CD4-positive, alpha-beta T cell (primary cell): ENCODE data around the gene HORMAD2. TPM values are rescaled to one million over a fixed set of nuclear protein-coding genes. Genes with fewer than 3 reads are reported as not detected.

Experiments
- ATAC-seq: fragments of 200-7000 bp; cut with Tn5 transposase; one replicate; pipeline ENCODE4 v1.10.0; 2022; ENCODE audit warnings: mild to moderate bottlenecking; ENCODE audit not compliant: poor library complexity
- CTCF ChIA-PET: fragments of 350-600 bp; sonication (Branson Sonifier 250); formaldehyde crosslinking; loops from one replicate; lab custom pipeline; 2021; ENCODE audit warnings: antibody characterized with exemption, inconsistent platforms; lab: Charles Lee
- POLR2A ChIA-PET: fragments of 350-600 bp; sonication (Branson Sonifier 250); formaldehyde crosslinking; loops from one replicate; lab custom pipeline; 2021; ENCODE audit warnings: antibody characterized with exemption, inconsistent platforms; lab: Charles Lee
- DNase-seq, 14 experiments: peaks; one replicate each; pipeline ENCODE4 v3.0.0-alpha.2; 2013 to 2020; ENCODE audit warnings: mixed read lengths in 2 of 14
- H3K27ac ChIP-seq, 2 donors: one replicate each; pipeline versions ENCODE4 v1.5.1 to v1.7.0; 2013; ENCODE audit warnings: low read length in 2 of 2, low read depth in 1 of 2, mild to moderate bottlenecking in 1 of 2
- H3K27me3 ChIP-seq, 2 experiments: 1 replicate in 1 of 2; 2 replicates in 1 of 2; pipeline versions ENCODE4 v1.6.1 to v1.7.0; 2013; ENCODE audit warnings: low read length in 2 of 2, control low read depth in 1 of 2, mild to moderate bottlenecking in 1 of 2, moderate library complexity in 1 of 2; ENCODE audit not compliant: insufficient read depth in 2 of 2, control insufficient read depth in 1 of 2
- H3K36me3 ChIP-seq: one replicate; pipeline ENCODE4 v1.6.1; 2013; ENCODE audit warnings: low read length, control low read depth; ENCODE audit not compliant: insufficient read depth
- H3K4me1 ChIP-seq: one replicate; pipeline ENCODE4 v1.6.1; 2013; ENCODE audit warnings: low read length, control low read depth; ENCODE audit not compliant: insufficient read depth
- H3K4me3 ChIP-seq: one replicate; pipeline ENCODE4 v1.5.1; 2013; ENCODE audit warnings: mild to moderate bottlenecking, low read length, moderate library complexity
- H3K9me3 ChIP-seq, 2 experiments: 1 replicate in 1 of 2; 2 replicates in 1 of 2; pipeline versions ENCODE4 v1.6.1 to v1.7.0; 2013; ENCODE audit warnings: low read length in 2 of 2, mild to moderate bottlenecking in 2 of 2, control low read depth in 1 of 2, moderate library complexity in 1 of 2; ENCODE audit not compliant: control insufficient read depth in 1 of 2, insufficient read depth in 1 of 2
- H3K27ac Mint-ChIP-seq: one replicate; pipeline ENCODE4 v1.8.0; 2020; ENCODE audit warnings: mixed read lengths
- H3K27me3 Mint-ChIP-seq: one replicate; pipeline ENCODE4 v1.8.0; 2021; ENCODE audit warnings: mixed read lengths
- H3K36me3 Mint-ChIP-seq: one replicate; pipeline ENCODE4 v1.8.0; 2021; ENCODE audit warnings: low read depth, mixed read lengths
- H3K4me1 Mint-ChIP-seq: one replicate; pipeline ENCODE4 v1.8.0; 2021; ENCODE audit warnings: low read depth, mixed read lengths
- H3K4me3 Mint-ChIP-seq: one replicate; pipeline ENCODE4 v1.8.0; 2020; ENCODE audit warnings: mild to moderate bottlenecking, mixed read lengths
- H3K9me3 Mint-ChIP-seq: one replicate; pipeline ENCODE4 v1.8.0; 2020; ENCODE audit warnings: mixed read lengths
- intact Hi-C, 2 experiments: fragments of 100-400 bp; cut with DNase I in 1 of 2; cut with micrococcal nuclease in 1 of 2; formaldehyde crosslinking; loops; one replicate each; pipeline versions ENCODE4 v1.15.1 to v1.9.0; 2023 to 2025; cut with DNase I, micrococcal nuclease
- total RNA-seq, 174 experiments: library from RNA in 2 of 174; stranded (reverse) in 2 of 174; gene quantifications; one replicate each; pipeline ENCODE4 v1.2.3 and lab custom pipeline; 2021 to 2026
- TF ChIP-seq, protein P1 (sequence below): fragments of 200-600 bp; IDR thresholded peaks from one replicate; pipeline ENCODE4 v1.8.0; 2022; ENCODE audit warnings: antibody characterized with exemption, mild to moderate bottlenecking

The HORMAD2 gene
- total RNA-seq, 2 experiments from 2014 or later: not detected

GRCh38 chr22:30158277-30158676 is 78.0 kb downstream of the HORMAD2 start:
- no peaks in the 10 kb centered on the region for H3K27me3 ChIP-seq
- Mint-ChIP-seq H3K36me3 (no peaks in the 10 kb centered on the region), H3K27me3 (no peaks in the 10 kb centered on the region), H3K4me3 (no peak overlapping the region), H3K27ac (no peak overlapping the region), H3K4me1 (peaks cover 9% of the 10 kb centered on the region), H3K9me3 (no peaks in the 10 kb centered on the region)
- TF ChIP-seq, protein P1, sequence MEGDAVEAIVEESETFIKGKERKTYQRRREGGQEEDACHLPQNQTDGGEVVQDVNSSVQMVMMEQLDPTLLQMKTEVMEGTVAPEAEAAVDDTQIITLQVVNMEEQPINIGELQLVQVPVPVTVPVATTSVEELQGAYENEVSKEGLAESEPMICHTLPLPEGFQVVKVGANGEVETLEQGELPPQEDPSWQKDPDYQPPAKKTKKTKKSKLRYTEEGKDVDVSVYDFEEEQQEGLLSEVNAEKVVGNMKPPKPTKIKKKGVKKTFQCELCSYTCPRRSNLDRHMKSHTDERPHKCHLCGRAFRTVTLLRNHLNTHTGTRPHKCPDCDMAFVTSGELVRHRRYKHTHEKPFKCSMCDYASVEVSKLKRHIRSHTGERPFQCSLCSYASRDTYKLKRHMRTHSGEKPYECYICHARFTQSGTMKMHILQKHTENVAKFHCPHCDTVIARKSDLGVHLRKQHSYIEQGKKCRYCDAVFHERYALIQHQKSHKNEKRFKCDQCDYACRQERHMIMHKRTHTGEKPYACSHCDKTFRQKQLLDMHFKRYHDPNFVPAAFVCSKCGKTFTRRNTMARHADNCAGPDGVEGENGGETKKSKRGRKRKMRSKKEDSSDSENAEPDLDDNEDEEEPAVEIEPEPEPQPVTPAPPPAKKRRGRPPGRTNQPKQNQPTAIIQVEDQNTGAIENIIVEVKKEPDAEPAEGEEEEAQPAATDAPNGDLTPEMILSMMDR: no peak
- CTCF ChIA-PET: no interaction called here
- POLR2A ChIA-PET: no interaction called here
- DNase-seq (no peak), ATAC-seq (no peak)
- intact Hi-C loops: no loop called here
- H3K36me3 ChIP-seq: no peaks in the 10 kb centered on the region
- H3K27ac ChIP-seq: no peak overlapping the region
- peaks cover 2% of the 10 kb centered on the region for H3K4me1 ChIP-seq
- H3K9me3 ChIP-seq: no peaks in the 10 kb centered on the region
- H3K4me3 ChIP-seq: no peak overlapping the region

DNA sequence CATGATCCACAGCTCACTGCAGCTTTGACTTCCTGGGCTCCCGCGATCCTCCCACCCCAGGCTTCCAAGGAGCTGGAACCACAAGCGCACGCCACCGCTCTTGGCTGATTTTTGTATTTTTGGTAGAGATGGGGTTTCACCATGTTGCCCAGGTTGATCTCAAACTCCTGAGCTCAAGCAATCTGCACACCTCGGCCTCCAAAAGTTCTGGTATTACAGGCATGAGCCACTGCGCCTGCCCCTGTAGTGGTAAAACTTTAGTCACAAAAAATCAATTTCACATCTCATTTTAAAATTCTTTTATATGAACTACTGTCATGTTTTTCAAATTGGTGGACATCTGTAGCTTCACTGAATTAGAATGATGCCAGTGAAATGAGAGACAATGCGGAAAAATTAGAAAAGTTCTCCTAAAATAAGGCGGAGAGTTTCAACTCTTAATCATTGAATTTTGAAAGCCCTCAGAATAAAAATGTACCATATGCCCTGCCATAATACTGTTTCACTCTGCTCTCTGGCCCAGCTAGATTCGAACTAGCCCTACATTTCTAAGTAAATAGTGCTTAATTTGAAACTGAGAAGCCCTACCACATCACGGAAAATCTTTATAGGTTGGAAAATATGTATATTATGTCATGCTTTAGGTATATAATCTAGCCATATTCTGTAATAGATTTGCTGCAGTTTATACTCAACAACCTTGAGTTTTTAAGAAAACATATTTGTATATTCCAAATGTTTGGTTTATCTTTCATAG is 78.7 kb downstream of the HORMAD2 start:
- Histone ChIP-seq H3K36me3 (no peaks in the 10 kb centered on the region), H3K4me3 (no peak overlapping the region), H3K27ac (no peak overlapping the region), H3K4me1 (peaks cover 2% of the 10 kb centered on the region), H3K27me3 (no peaks in the 10 kb centered on the region), H3K9me3 (no peaks in the 10 kb centered on the region)
- Mint-ChIP-seq H3K9me3 (no peaks in the 10 kb centered on the region), H3K27ac (no peak overlapping the region), H3K27me3 (no peaks in the 10 kb centered on the region), H3K4me1 (peaks cover 9% of the 10 kb centered on the region), H3K36me3 (no peaks in the 10 kb centered on the region), H3K4me3 (peak overlapping the region; percentile 43)
- TF ChIP-seq, protein P1: no peak
- CTCF ChIA-PET: no interaction called here
- DNase-seq (no peak), ATAC-seq (no peak)
- POLR2A ChIA-PET: no interaction called here
- intact Hi-C loops: no loop called here

DNA sequence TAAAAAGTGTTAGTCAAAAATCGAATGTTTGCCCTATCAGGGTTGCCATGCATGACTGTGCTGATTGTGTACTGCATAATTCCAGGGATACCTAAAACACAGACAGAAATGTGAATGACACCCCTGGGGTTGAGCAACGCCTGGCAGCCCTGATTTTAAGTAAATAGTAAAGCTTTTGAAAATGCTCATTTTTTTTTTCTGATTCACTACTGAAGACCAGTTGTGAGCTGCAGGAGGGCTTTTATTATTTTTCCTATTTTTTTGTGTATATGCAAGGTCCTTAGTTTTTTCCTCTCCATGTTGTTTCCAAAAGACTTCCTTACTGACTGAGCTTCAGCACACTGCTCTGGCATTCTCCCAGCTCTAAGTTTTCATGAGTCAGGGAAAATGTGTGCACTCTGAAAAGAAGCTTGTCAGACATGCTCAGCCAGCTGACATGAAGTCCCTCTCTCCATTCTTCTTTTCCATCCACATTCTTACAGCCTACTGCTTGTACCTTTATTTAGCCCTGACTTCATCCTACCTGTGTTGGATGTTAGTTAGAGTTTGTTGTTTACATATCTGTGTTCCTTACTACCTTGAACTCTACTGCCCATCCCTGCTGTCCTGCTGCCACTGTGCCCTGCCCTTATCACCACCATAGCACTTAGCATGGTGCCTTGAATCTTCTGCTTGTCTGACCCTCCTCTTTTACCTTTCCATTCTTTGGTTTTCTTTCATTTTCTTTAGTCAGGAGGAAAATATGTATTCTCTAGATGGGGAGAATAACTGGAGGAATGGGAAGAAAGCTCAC is 79.5 kb downstream of the HORMAD2 start:
- H3K9me3 Mint-ChIP-seq: no peaks in the 10 kb centered on the region
- Histone ChIP-seq H3K4me3 (no peak overlapping the region), H3K27ac (peak overlapping the region in 1 of 2 donors; percentile 13), H3K9me3 (no peaks in the 10 kb centered on the region), H3K36me3 (no peaks in the 10 kb centered on the region), H3K27me3 (no peaks in the 10 kb centered on the region), H3K4me1 (peaks cover 2% of the 10 kb centered on the region)
- intact Hi-C loops: no loop called here
- H3K36me3 Mint-ChIP-seq: no peaks in the 10 kb centered on the region
- DNase-seq: no peak
- H3K4me3 Mint-ChIP-seq: no peak overlapping the region
- CTCF ChIA-PET: no interaction called here
- H3K27ac Mint-ChIP-seq: no peak overlapping the region
- POLR2A ChIA-PET: no interaction called here
- H3K27me3 Mint-ChIP-seq: no peaks in the 10 kb centered on the region
- TF ChIP-seq, protein P1: no peak
- peaks cover 9% of the 10 kb centered on the region for H3K4me1 Mint-ChIP-seq
- no peak for ATAC-seq
